HepG2 (cell line): ENCODE data around the gene MAP1LC3B. TPM values are rescaled to one million over a fixed set of nuclear protein-coding genes. Genes with fewer than 3 reads are reported as not detected.

ENCODE experiments used
- ATAC-seq: fragments of 200-7000 bp; cut with Tn5 transposase; 3 replicates; pipeline ENCODE4 v1.9.1; 2020; ENCODE audit warnings: mild to moderate bottlenecking, moderate library complexity
- BruUV-seq: library from RNA; stranded (reverse); fragments of 400-500 nt; replicated peaks from 2 replicates; lab custom pipeline; 2021; lab: Mats Ljungman, UMichigan
- CTCF ChIA-PET: fragments of 300-600 bp; formaldehyde crosslinking; extraction: SDS; loops from one replicate; lab custom pipeline; 2021; ENCODE audit warnings: low total read pairs, inconsistent platforms, low intra/inter-chr PET ratio; lab: Yijun Ruan, JAX
- POLR2A ChIA-PET: fragments of 350-600 bp; sonication (Branson Sonifier 250); formaldehyde crosslinking; loops from one replicate; lab custom pipeline; 2020; ENCODE audit warnings: antibody characterized with exemption, inconsistent platforms; lab: Yijun Ruan, JAX
- DNase-seq: peaks from one replicate; pipeline ENCODE4 v3.0.0-alpha.2; 2015; ENCODE audit warnings: low spot score
- FAIRE-seq: peaks from 3 replicates; lab custom pipeline; 2011; peaks lifted over from hg19 to GRCh38; lab: Jason Lieb, UNC
- H2AFZ ChIP-seq: one replicate; pipeline ENCODE4 v1.6.1; 2011; ENCODE audit warnings: low read length, inconsistent platforms
- H3K27ac ChIP-seq: fragments of 300-600 bp; 3 replicates; pipeline ENCODE4 v1.8.0; 2011; ENCODE audit warnings: mixed run types, mild to moderate bottlenecking, mixed read lengths, low read length, inconsistent platforms; ENCODE audit not compliant: insufficient read depth; ENCODE audit errors: extremely low read length
- H3K27me3 ChIP-seq, 2 experiments: fragments of 200-600 bp in 1 of 2; 2 replicates in 1 of 2; 3 replicates in 1 of 2; pipeline versions ENCODE4 v1.6.0 to v1.8.0; 2011; ENCODE audit warnings: low read length in 2 of 2, mild to moderate bottlenecking in 2 of 2, moderate library complexity in 2 of 2, inconsistent platforms in 1 of 2; ENCODE audit not compliant: insufficient read depth in 2 of 2, control insufficient read depth in 1 of 2
- H3K36me3 ChIP-seq, 2 experiments: fragments of 200-600 bp in 1 of 2; replicated peaks in 1 of 2; 2 replicates in 1 of 2; 3 replicates in 1 of 2; pipeline versions ENCODE4 v1.5.1 to v1.8.0; 2011; ENCODE audit warnings: low read length in 2 of 2, inconsistent platforms in 1 of 2; ENCODE audit not compliant: insufficient read depth in 2 of 2, control insufficient read depth in 1 of 2
- H3K4me1 ChIP-seq: 2 replicates; pipeline ENCODE4 v1.5.1; 2012; ENCODE audit warnings: low read length, inconsistent platforms; ENCODE audit not compliant: insufficient read depth
- H3K4me2 ChIP-seq: 2 replicates; pipeline ENCODE4 v1.6.0; 2011; ENCODE audit warnings: low read depth, low read length, inconsistent platforms
- H3K4me3 ChIP-seq, 3 experiments: fragments of 200-600 bp in 1 of 3; sonication (generic), shearing (Covaris generic) in 1 of 3; replicated peaks in 1 of 3; 2 replicates each; pipeline ENCODE4 v1.5.1; 2011 to 2016; ENCODE audit warnings: low read length in 3 of 3, inconsistent platforms in 2 of 3, low read depth in 2 of 3, mild to moderate bottlenecking in 2 of 3, control low read depth in 1 of 3, mixed read lengths in 1 of 3; ENCODE audit not compliant: insufficient read depth in 1 of 3
- H3K79me2 ChIP-seq: one replicate; pipeline ENCODE4 v1.6.1; 2011; ENCODE audit warnings: low read length, inconsistent platforms; ENCODE audit not compliant: insufficient read depth
- H3K9ac ChIP-seq: 2 replicates; pipeline ENCODE4 v1.6.0; 2011; ENCODE audit warnings: mild to moderate bottlenecking, low read depth, low read length, inconsistent platforms; ENCODE audit not compliant: insufficient read depth
- H3K9me3 ChIP-seq: 2 replicates; pipeline ENCODE4 v1.5.1; 2012; ENCODE audit warnings: mild to moderate bottlenecking, low read length
- H4K20me1 ChIP-seq: 2 replicates; pipeline ENCODE4 v1.6.0; 2011; ENCODE audit warnings: inconsistent platforms, mild to moderate bottlenecking, low read length, moderate library complexity; ENCODE audit not compliant: insufficient read depth
- AGO2 ChIP-seq: fragments of 200-400 bp; formaldehyde crosslinking; optimal IDR thresholded peaks from 2 replicates; pipeline ENCODE3; 2017; ENCODE audit warnings: mild to moderate bottlenecking, low read depth, low read length, moderate library complexity
- CSRNP1 ChIP-seq: sonication (generic); formaldehyde crosslinking; IDR thresholded peaks from 2 replicates; pipeline ENCODE4 v1.8.1; 2023; ENCODE audit warnings: mild to moderate bottlenecking, missing genetic modification reagents
- FOXJ3 ChIP-seq: sonication (generic); formaldehyde crosslinking; IDR thresholded peaks from 2 replicates; pipeline ENCODE4 v1.4.0; 2020; ENCODE audit warnings: missing genetic modification reagents, mild to moderate bottlenecking, borderline replicate concordance
- NFKB2 ChIP-seq: sonication (generic); formaldehyde crosslinking; IDR thresholded peaks from 2 replicates; pipeline ENCODE4 v1.4.0; 2020; ENCODE audit warnings: missing genetic modification reagents, borderline replicate concordance
- NRL ChIP-seq: sonication (generic); formaldehyde crosslinking; IDR thresholded peaks from 2 replicates; pipeline ENCODE4 v1.5.0; 2020; ENCODE audit warnings: missing genetic modification reagents, mild to moderate bottlenecking, moderate library complexity, borderline replicate concordance
- POGK ChIP-seq: sonication (generic); formaldehyde crosslinking; conservative IDR thresholded peaks from 2 replicates; pipeline ENCODE4 v1.8.0; 2022; ENCODE audit warnings: mild to moderate bottlenecking, moderate library complexity, missing genetic modification reagents
- POLR2G ChIP-seq: fragments of 200-400 bp; formaldehyde crosslinking; IDR thresholded peaks from 2 replicates; pipeline ENCODE4 v1.6.1; 2018; ENCODE audit warnings: mild to moderate bottlenecking, low read depth, low read length, moderate library complexity
- ZBTB38 ChIP-seq: sonication (generic); formaldehyde crosslinking; IDR thresholded peaks from 2 replicates; pipeline ENCODE4 v1.5.1; 2020; ENCODE audit warnings: mild to moderate bottlenecking, missing genetic modification reagents
- ZNF225 ChIP-seq: sonication (generic); formaldehyde crosslinking; IDR thresholded peaks from 2 replicates; pipeline ENCODE4 v1.4.0; 2020; ENCODE audit warnings: mild to moderate bottlenecking, missing genetic modification reagents
- ZNF674 ChIP-seq: sonication (generic); formaldehyde crosslinking; IDR thresholded peaks from 2 replicates; pipeline ENCODE4 v1.5.0; 2020; ENCODE audit warnings: low read depth, mild to moderate bottlenecking, missing genetic modification reagents
- ZNF687 ChIP-seq: sonication (generic); formaldehyde crosslinking; IDR thresholded peaks from 2 replicates; pipeline ENCODE4 v1.5.1; 2020; ENCODE audit warnings: mild to moderate bottlenecking, missing genetic modification reagents, moderate library complexity
- ZNF768 ChIP-seq: sonication (generic); formaldehyde crosslinking; IDR thresholded peaks from 2 replicates; pipeline ENCODE4 v1.4.0; 2020; ENCODE audit warnings: missing genetic modification reagents
- WGBS: methylation state at CpG from one replicate; pipeline ENCODE4 v1.1.6; 2017; ENCODE audit warnings: low lambda C conversion rate; 5-methylcytosine and 5-hydroxymethylcytosine counted together
- in situ Hi-C: cut with HindIII; loops from 2 replicates; pipeline ENCODE4 v1.10.0; 2017; ENCODE audit warnings: low pct_unique_long_range_greater_than_20kb; ENCODE audit not compliant: extremely low pct_ligation_motif_present
- intact Hi-C: fragments of 100-400 bp; cut with micrococcal nuclease; formaldehyde crosslinking; loops from one replicate; pipeline ENCODE4 v1.10.0; 2022; ENCODE audit not compliant: unreplicated experiment
- polyA plus RNA-seq, 8 experiments: library from polyadenylated mRNA; depleted of rRNA in 3 of 8; stranded (reverse) in 7 of 8; unstranded in 1 of 8; fragments of >200 nt; fragmentation: Illumina TruSeq in 4 of 8; extraction: Trizol in 4 of 8; gene quantifications; 2 replicates each; pipeline versions ENCODE4 v1.2.1 to v1.2.3, GENCODE V29; 2011 to 2016; ENCODE audit warnings: low read depth in 4 of 8, missing spikeins in 1 of 8, mixed read lengths in 1 of 8; ENCODE audit not compliant: insufficient read depth in 1 of 8
- total RNA-seq, 5 experiments: library from RNA; depleted of rRNA; stranded (reverse); fragments of >200 nt; fragmentation: Illumina TruSeq; extraction: Trizol; gene quantifications; 2 replicates each; pipeline ENCODE4 v1.2.3, GENCODE V29; 2016; ENCODE audit warnings: low read depth in 1 of 5

Gene MAP1LC3B
- total and polyA plus RNA-seq, 2 of the 13 experiments (the other 11 are each of a cell fraction or from before 2014, with no cell fraction given) = 15.7 to 37.4 TPM

GRCh38 chr16:87363771-87364455 lies 28.2 kb upstream of the MAP1LC3B start:
- peak; percentile 93 for TF ChIP-seq AGO2
- TF ChIP-seq ZNF687 (CRISPR knock-in tag) = peak; percentile 41
- no peak for TF ChIP-seq ZNF674
- TF ChIP-seq ZNF768 (CRISPR knock-in tag) = peak; percentile 13; the same call in 1 of the 2 replicates
- TF ChIP-seq ZNF225 (CRISPR knock-in tag) = 0 out of 2 replicates have a peak, but pooled peaks have one; percentile 32
- TF ChIP-seq NRL = no peak
- TF ChIP-seq NFKB2 (CRISPR knock-in tag) = peak; percentile 38; the same call in 1 of the 2 replicates
- no peak for TF ChIP-seq FOXJ3 (CRISPR knock-in tag)
- TF ChIP-seq POGK (CRISPR knock-in tag) = no peak
- TF ChIP-seq CSRNP1 (CRISPR knock-in tag) = 0 out of 2 replicates have a peak, but pooled peaks have one; percentile 27
- TF ChIP-seq ZBTB38 (CRISPR knock-in tag) = peak; percentile 43; the same call in 1 of the 2 replicates
- 0 out of 2 replicates have a peak, but pooled peaks have one; percentile 31 for TF ChIP-seq POLR2G

More at GRCh38 chr16:87363771-87364455, 28.2 kb upstream of the MAP1LC3B start:
- no TSS peak for BruUV-seq
- Histone ChIP-seq H2AFZ (no peak overlapping the region), H3K27ac (no peak overlapping the region), H3K9me3 (no peaks in the 10 kb centered on the region), H3K9ac (no peak overlapping the region), H3K4me3 (no peak overlapping the region), H3K4me1 (peaks cover 59% of the 10 kb centered on the region), H3K79me2 (peaks cover 98% of the 10 kb centered on the region), H3K4me2 (no peak overlapping the region), H3K36me3 (peaks cover 52 to 92% of the 10 kb centered on the region in 2 experiments), H4K20me1 (peaks cover 98% of the 10 kb centered on the region), H3K27me3 (no peaks in the 10 kb centered on the region)
- ChIA-PET CTCF (no interaction called here), POLR2A (interaction anchor here (18.0 kb wide), 1 partner anchor 14 kb away, joined by 265 read pairs; the partner anchor contains the start of gene FBXO31)
- 94% methylated on average over 12 of the region's 17 CpGs for WGBS
- in situ Hi-C loops = no loop called here
- intact Hi-C loops = no loop called here
- ATAC-seq = peak; percentile 8; the same call in 2 of the 3 replicates
- no peak for FAIRE-seq
- DNase-seq = no peak
